ENCODE measurements around the gene ARMH3. TPM values are rescaled to one million over a fixed set of nuclear protein-coding genes. Genes with fewer than 3 reads are reported as not detected.
"Not testable (repeated sequence)": the region's sequence is repeated elsewhere in the genome, so short reads cannot be mapped to it uniquely, and the experiment has no call there.

The ARMH3 gene
- total RNA-seq, 1 experiment from 2014 or later: 12.8 TPM

DNA sequence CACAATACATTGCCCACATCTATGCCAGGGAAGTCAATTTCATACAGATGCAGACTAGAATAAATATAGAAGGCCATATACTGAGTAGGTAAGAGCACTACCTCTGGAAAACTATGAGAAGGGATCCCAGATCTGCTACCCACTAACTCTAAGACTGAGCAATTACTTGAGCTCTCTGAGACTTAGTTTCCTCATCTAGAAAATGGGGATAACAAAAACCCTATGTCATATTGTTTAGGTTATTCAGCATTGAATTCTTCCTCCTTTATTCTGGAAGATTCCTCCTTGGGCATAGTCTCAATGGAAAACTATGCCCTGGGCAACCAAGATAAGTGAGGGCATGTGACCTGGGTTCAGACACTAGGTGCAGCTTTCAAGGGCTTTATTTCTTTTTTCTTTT is 4.0 kb upstream of the ARMH3 start:
- intact Hi-C loops (cut with micrococcal nuclease; ENCODE audit: unreplicated experiment): no loop called here

DNA sequence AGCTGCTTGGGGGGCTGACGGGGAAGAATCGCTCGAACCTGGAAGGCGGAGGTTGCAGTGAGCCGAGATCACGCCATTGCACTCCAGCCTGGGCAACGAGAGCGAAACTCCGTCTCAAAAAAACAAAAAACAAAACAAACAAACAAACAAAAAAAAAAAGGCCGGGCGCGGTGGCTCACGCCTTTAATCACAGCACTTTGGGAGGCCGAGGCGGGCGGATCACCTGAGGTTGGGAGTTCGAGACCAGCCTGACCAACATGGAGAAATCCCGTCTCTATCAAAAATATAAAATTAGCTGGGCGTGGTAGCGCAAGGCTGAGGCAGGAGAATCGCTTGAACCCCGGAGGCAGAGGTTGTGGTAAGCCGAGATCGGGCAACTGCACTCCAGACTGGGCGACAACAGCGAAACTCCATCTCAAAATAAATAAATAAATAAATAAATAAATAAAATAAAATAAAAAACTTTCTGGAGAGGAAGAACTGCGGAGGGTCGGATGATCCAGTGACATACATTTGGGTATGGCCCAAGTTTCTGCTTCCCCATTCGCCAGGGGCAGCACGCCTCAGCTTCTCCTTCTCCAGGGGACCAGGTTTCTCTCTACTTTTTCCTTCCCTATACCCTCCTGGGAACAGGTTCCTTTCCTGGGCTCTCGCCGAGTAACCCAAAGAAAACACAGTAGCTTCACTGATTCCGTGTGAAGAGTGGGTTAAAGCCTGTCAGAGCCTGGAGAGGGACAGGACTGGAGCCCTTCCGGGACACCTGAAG is 909 bp downstream of the ARMH3 start:
- H3K9me2 ChIP-seq (ENCODE audit: insufficient read depth); H4K20me1 ChIP-seq (ENCODE audit: insufficient read depth); H3K27me3 ChIP-seq (ENCODE audit: insufficient read depth, low read depth); DNase-seq; H3K4me1 ChIP-seq (replicated peaks; ENCODE audit: insufficient read depth); H3K36me3 ChIP-seq (ENCODE audit: low read depth); CTCF ChIA-PET; intact Hi-C loops (cut with micrococcal nuclease; ENCODE audit: unreplicated experiment); H3F3A ChIP-seq (ENCODE audit: insufficient read depth, low read depth); POLR2A ChIA-PET (ENCODE audit: unreplicated experiment); H3K9me3 ChIP-seq (ENCODE audit: insufficient read depth, low read depth): not testable (repeated sequence)
- TSS peak; percentile 53 for BruUV-seq (replicated peaks)
- Histone ChIP-seq H2AFZ (peak overlapping the region; percentile 95), H3K27ac (0 out of 2 replicates have a peak overlapping the region, but pooled peaks have one; percentile 19), H3K4me3 (peak overlapping the region; percentile 84), H3K4me2 (peak overlapping the region; percentile 85), H3K79me2 (ENCODE audit: low read depth) (peaks cover 32% of the 10 kb centered on the region)

More for the DNA sequence above, 4.0 kb upstream of the ARMH3 start:
- H3K4me3 ChIP-seq: no peak overlapping the region
- no peak for DNase-seq
- no peaks in the 10 kb centered on the region for H3K9me3 ChIP-seq (ENCODE audit: insufficient read depth, low read depth)
- no peak overlapping the region for H2AFZ ChIP-seq
- H3K4me2 ChIP-seq: no peak overlapping the region
- no TSS peak for BruUV-seq (replicated peaks)
- H4K20me1 ChIP-seq (ENCODE audit: insufficient read depth): no peaks in the 10 kb centered on the region
- POLR2A ChIA-PET (ENCODE audit: unreplicated experiment): no interaction called here
- H3K36me3 ChIP-seq (ENCODE audit: low read depth): no peaks in the 10 kb centered on the region
- peaks cover 7% of the 10 kb centered on the region for H3F3A ChIP-seq (ENCODE audit: insufficient read depth, low read depth)
- CTCF ChIA-PET: interaction anchor here (0.6 kb wide), 1 partner anchor 172 kb away, joined by 3 read pairs; no protein-coding TSS in a partner anchor
- no peaks in the 10 kb centered on the region for H3K27me3 ChIP-seq (ENCODE audit: insufficient read depth, low read depth)
- no peak overlapping the region for H3K27ac ChIP-seq
- TF ChIP-seq EZH2 (IDR thresholded peaks at IDR 0.05; ENCODE audit: low read depth) (no peak), CTCF (conservative IDR thresholded peaks at IDR 0.05) (no peak)
- 0 out of 2 replicates have a peak, but pooled peaks cover under 1% of the 10 kb centered on the region for H3K4me1 ChIP-seq (replicated peaks; ENCODE audit: insufficient read depth)
- peaks cover 5% of the 10 kb centered on the region for H3K79me2 ChIP-seq (ENCODE audit: low read depth)
- H3K9me2 ChIP-seq (ENCODE audit: insufficient read depth): no peaks in the 10 kb centered on the region

DNA sequence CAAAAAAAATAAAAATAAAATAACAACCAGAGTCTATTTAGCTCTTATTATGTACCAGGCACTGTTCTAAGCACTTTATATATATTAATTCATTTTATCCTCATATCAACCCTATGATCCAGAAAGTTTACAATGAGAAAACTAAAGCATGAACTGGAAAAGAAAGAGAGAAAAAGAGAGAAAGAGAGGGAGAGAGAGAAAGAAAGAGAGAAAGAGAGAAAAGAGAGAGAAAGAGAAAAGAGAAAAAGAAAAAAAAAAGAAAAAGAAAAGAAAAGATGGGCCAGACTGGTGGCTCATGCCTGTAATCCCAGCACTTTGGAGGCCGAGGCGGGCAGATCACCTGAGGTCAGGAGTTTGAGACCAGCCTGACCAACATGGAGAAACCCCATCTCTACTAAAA is 9.9 kb downstream of the ARMH3 start:
- Histone ChIP-seq H3K79me2 (ENCODE audit: low read depth) (0 out of 2 replicates have a peak, but pooled peaks cover 5% of the 10 kb centered on the region), H3K27ac (no peak overlapping the region), H3K4me2 (no peak overlapping the region), H3K36me3 (ENCODE audit: low read depth) (no peaks in the 10 kb centered on the region), H3K4me3 (no peak overlapping the region), H3K9me2 (ENCODE audit: insufficient read depth) (no peaks in the 10 kb centered on the region), H3K9me3 (ENCODE audit: insufficient read depth, low read depth) (no peaks in the 10 kb centered on the region), H3K4me1 (replicated peaks; ENCODE audit: insufficient read depth) (no peaks in the 10 kb centered on the region), H3K27me3 (ENCODE audit: insufficient read depth, low read depth) (no peaks in the 10 kb centered on the region), H4K20me1 (ENCODE audit: insufficient read depth) (no peaks in the 10 kb centered on the region; the same call in 1 of the 2 replicates), H2AFZ (no peak overlapping the region), H3F3A (ENCODE audit: insufficient read depth, low read depth) (no peaks in the 10 kb centered on the region)
- intact Hi-C loops (cut with micrococcal nuclease; ENCODE audit: unreplicated experiment): no loop called here
- TF ChIP-seq EZH2 (IDR thresholded peaks at IDR 0.05; ENCODE audit: low read depth) (no peak), CTCF (conservative IDR thresholded peaks at IDR 0.05) (no peak)
- POLR2A ChIA-PET (ENCODE audit: unreplicated experiment): no interaction called here
- no peak for DNase-seq
- BruUV-seq (replicated peaks): no TSS peak
- CTCF ChIA-PET: no interaction called here

Data from PC-9 (cell line).